Fibroblast of peridontal ligament (primary cell): Measurements from ENCODE around the gene IFT74.

Experiments
- DNase-seq: peaks from one replicate; pipeline ENCODE4 v3.0.0-alpha.2; 2010; ENCODE audit errors: extremely low read depth

The IFT74 gene

GRCh38 chr9:26974927-26975326, 18.7 kb downstream of the IFT74 start:
- DNase-seq = no peak

GRCh38 chr9:26975728-26976707, 19.8 kb downstream of the IFT74 start:
- DNase-seq = peak; percentile 75

GRCh38 chr9:26983340-26983739, 27.1 kb downstream of the IFT74 start:
- DNase-seq = no peak

DNA sequence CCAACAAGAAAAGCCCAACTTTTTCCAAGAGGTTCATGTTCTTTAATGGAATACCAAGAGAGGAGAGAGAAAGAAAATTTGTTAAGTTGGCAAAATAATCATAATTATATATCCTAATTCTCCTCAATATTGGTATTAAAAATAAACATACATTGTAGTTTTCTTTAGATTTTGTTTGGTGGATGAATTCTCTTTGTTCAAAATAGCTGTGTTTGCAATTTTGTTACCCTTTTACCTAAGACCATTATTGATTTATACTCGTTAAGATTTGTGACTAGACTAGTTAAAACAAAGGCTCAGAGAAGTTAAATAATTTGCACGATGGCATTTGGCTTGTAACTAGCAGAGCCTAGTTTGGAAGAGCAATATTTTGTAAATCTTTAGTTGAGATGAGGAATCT, 39.6 kb downstream of the IFT74 start:
- no peak for DNase-seq

DNA sequence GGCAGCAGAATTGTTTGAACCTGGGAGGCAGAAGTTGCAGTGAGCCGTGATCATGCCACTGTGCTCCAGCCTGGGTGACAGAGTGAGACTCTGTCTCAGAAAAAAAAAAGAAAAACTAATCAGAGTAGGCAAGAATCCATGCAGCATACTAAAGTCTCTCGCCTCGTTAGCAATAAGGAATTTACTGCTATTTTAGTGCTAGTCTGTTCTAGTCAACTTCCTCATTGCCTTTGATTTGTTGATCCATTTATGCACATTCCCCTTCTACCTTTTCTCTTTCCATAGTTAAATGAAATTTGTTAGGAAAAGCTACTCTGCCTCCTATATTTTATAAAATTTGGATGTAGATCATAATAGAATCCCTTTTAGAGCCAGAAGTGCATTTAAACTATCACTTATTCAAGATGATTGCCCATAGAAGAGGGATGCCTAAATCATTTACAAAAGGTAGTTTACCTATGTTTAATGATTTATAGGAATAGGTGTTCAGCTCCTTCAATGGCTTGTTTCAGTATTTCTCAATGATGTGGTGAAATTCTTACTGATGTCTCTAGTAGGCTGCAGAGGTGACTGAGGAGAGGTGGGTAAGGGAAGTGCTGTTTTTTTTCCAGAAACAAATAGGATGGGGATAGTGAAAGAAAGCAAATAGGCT, 47.3 kb downstream of the IFT74 start:
- no peak for DNase-seq

GRCh38 chr9:27005491-27005890, 49.3 kb downstream of the IFT74 start, which contains the start of gene LRRC19:
Gene LRRC19, minus strand, starts transcription at chr9:27005672. Its CDS starts 5,978 bp downstream, at chr9:26999694.
- DNase-seq = no peak

- DNase-seq = peak; percentile 78
Observed at GRCh38 chr9:27019589-27019988, 63.4 kb downstream of the IFT74 start.

DNA sequence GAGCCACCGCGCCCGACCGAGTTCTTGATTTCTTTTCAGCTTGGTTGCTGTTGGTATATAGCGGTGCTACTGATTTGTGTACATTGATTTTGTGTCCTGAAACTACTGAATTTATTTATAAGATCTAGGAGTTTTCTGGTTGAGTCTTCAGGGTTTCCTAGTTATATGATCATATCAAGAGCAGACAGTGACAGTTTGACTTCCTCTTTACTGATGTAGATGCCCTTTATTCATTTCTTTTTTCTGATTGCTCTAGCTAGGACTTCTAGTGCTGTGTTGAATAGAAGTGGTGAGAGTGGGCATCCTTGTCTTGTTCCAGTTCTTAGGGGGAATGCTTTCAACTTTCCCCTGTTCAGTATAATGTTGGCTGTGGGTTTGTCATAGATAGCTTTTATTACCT, 66.7 kb downstream of the IFT74 start:
- DNase-seq = no peak

GRCh38 chr9:27029186-27029585, 73.0 kb downstream of the IFT74 start:
- no peak for DNase-seq

GRCh38 chr9:27033815-27034403, 77.7 kb downstream of the IFT74 start:
- DNase-seq = peak; percentile 66

GRCh38 chr9:27037499-27037898, 81.3 kb downstream of the IFT74 start:
- DNase-seq = no peak

DNA sequence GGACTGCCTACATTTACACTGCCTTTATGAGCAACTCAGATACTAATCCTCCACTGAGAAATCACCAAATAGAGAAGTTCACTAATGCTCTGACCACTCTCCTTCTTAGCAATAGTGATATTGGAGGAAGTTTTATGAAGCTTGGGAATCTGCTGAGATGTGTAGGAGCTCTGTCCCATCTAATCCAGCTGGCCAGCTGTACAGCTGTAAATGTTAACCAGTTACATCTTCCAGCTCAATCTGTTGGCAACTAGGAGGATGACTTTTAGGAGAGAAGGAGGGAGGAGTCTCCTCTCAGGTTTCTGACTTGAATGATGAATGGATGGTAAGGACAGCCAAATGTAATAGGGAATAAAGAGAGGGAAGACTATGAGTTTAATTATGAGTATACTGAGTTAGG, 85.5 kb downstream of the IFT74 start:
- DNase-seq = no peak

DNA sequence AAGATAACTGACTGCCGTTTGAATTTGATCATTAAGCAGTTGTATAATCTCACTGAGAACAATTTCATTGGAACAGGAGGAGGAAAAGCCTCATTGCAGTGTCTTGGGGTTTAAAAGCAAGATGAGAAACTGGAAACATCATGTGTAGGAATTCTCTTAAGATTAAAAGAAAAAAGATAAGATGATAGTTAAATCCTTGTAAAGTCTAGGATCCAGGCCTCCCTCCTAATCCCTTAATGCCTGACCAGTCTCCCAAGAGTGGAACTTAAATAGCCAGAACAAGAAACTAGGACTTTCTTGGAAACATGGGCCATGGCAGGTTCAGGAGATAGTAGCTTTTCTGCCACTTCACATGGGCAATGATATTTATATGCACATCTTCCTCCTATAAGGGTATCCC, 86.3 kb downstream of the IFT74 start:
- DNase-seq = no peak

DNA sequence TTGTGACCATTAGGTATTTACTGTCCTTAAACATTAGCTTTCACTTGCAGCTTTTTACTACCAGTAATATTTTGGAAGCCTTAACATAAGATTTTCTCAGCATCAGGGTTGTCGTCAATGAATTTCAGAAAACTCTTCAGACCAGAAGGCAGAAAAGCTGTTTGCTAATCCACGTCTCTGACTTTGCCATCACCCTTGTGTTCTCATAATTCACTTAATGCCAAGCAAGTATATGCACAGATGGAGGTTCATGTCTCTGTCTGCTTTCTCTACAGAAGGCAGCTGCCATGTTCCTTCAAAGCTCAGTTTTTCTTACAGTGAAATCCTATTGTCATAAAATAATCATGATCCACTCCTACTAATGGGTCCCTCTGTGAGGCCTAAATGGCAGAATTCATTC, 87.0 kb downstream of the IFT74 start:
- no peak for DNase-seq

DNA sequence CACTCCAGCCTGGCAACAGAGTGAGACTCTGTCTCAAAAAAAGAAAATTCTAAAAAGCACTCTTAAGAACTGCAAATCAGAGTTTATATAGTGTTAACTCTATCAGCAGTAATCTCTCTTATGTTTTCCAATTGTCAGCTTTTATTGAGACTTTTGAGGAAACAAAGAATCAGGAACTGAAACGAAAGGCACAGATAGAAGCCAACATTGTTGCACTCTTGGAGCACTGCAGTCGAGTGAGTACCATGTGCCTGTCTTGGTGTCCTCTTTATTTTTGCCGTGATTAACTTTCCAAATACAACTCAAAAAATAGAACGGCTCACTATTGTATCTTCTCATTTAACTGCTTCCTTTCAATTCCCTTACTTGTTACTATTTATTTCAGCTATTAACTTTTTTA, 90.9 kb downstream of the IFT74 start:
- no peak for DNase-seq

DNA sequence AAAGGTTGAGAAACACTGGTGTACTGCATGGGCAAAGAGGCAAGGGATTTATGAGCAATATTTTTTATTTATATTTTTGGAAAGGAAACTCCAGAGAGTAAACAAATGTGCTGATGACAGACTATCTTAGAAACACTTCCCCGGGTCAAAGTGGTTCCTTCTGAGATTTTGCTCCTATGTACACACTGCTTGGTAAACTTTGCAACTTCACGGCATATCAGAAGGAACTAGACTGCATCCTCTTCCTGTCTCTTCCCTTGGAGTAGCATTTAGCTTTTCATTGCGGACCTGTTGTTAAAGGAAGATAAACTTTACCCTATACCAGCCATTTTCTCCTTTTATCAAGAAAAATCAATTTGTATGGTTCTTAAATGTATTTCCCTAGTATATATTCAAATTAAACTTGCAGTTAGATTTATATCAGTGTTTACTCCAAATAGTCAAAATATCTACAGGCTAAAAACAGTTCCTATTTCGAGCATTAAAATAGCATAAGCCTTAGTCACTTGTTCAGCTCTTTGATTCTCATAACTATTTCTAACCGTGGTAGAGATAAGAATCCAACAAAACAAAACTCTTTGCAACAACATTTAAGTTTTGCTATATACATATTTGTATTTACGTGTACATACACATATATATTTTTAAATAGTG, 97.3 kb downstream of the IFT74 start:
- DNase-seq = no peak

DNA sequence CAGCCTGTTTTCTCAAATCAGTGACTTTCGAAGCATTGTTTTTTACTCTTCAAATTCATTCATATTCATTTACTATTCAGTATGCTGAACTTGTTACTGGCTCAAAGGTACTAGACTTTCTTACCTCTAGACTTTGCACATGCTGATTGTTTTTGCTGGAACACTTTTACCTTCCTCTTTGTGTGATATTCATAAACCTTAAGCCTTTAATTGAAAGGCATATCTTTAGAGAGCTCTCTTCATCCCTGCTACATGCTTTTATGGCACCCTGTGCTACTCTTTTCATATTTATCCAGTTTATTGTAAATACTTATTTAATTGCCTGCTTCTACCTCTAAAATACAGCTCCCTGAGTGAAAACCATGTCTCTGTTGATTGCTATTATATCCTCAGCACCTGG, 97.9 kb downstream of the IFT74 start:
- DNase-seq = no peak

DNA sequence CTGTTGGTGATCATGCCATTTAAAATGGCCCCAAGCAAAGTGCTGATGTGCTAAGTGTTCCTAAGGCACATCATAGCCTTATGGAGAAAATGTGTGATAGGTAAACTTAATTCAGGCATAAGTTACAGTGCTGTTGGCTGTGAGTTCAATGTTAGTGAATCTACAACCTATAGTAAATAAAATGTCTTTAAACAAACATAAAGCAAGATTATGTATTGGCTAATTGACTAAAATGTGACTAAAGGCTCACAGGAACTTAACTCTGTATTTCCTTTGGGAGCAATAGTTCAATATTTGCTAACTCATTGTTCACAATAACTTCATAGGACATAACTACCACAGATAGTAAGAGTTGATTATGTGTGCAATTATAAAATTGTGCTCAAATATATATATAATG, 98.6 kb downstream of the IFT74 start:
- no peak for DNase-seq

GRCh38 chr9:27059412-27059811, 103.2 kb downstream of the IFT74 start:
- DNase-seq = no peak

- DNase-seq = no peak
Observed at GRCh38 chr9:27059907-27060306, 103.7 kb downstream of the IFT74 start.

- no peak for DNase-seq
Observed at GRCh38 chr9:27065288-27065687, 109.1 kb downstream of the IFT74 start.
